DMS 273 (cell line): ENCODE results near the gene BIRC7.
A peak's percentile ranks its signal among the peaks of the same experiment; 100 is the strongest.
"Not testable (repeated sequence)": the region's sequence is repeated elsewhere in the genome, so short reads cannot be mapped to it uniquely, and the experiment has no call there.

Experiments used
- DNase-seq: peaks from one replicate; lab custom pipeline; 2025; ENCODE audit not compliant: unreplicated experiment; lab: John Stamatoyannopoulos, UW

The BIRC7 gene

GRCh38 chr20:63206878-63207277 lies 28.8 kb upstream of the BIRC7 start:
- DNase-seq: no peak

GRCh38 chr20:63208346-63208909 lies 27.3 kb upstream of the BIRC7 start:
- DNase-seq: no peak

GRCh38 chr20:63210011-63210605 lies 25.6 kb upstream of the BIRC7 start:
- no peak for DNase-seq

- no peak for DNase-seq
Measured at GRCh38 chr20:63212393-63212730, 23.3 kb upstream of the BIRC7 start.

GRCh38 chr20:63212792-63213191 lies 22.9 kb upstream of the BIRC7 start:
- no peak for DNase-seq

GRCh38 chr20:63214514-63214913 lies 21.2 kb upstream of the BIRC7 start:
- no peak for DNase-seq

GRCh38 chr20:63215101-63216040 lies 20.3 kb upstream of the BIRC7 start:
- peak; percentile 74 for DNase-seq

GRCh38 chr20:63216041-63216848 lies 19.5 kb upstream of the BIRC7 start, which contains the start of gene YTHDF1:
TSS of gene YTHDF1 (minus strand) at chr20:63216131. CDS start at chr20:63215892, 239 bp downstream.
- peak; percentile 98 for DNase-seq

- DNase-seq: no peak
Measured at GRCh38 chr20:63216849-63217471, 18.7 kb upstream of the BIRC7 start.

- DNase-seq: no peak
Measured at GRCh38 chr20:63217706-63218105, 18.0 kb upstream of the BIRC7 start.

- DNase-seq: no peak
Measured at GRCh38 chr20:63218701-63219446, 16.8 kb upstream of the BIRC7 start.

GRCh38 chr20:63219447-63219821 lies 16.3 kb upstream of the BIRC7 start:
- DNase-seq: no peak

GRCh38 chr20:63219866-63220521 lies 15.7 kb upstream of the BIRC7 start:
- DNase-seq: no peak

- no peak for DNase-seq
Measured at GRCh38 chr20:63220696-63221399, 14.9 kb upstream of the BIRC7 start.

GRCh38 chr20:63221400-63222053 lies 14.2 kb upstream of the BIRC7 start:
- DNase-seq: not testable (repeated sequence)

GRCh38 chr20:63222541-63222940 lies 13.2 kb upstream of the BIRC7 start:
- no peak for DNase-seq

- peak; percentile 72 for DNase-seq
Measured at GRCh38 chr20:63223121-63223825, 12.4 kb upstream of the BIRC7 start.

GRCh38 chr20:63223826-63224207 lies 11.9 kb upstream of the BIRC7 start:
- no peak for DNase-seq
